Measurements from ENCODE around the gene MRM2. TPM values are rescaled to one million over a fixed set of nuclear protein-coding genes. Genes with fewer than 3 reads are reported as not detected.

Gene MRM2
- polyA plus RNA-seq (20.2 and 21.4 TPM in 2 replicates), polyA minus RNA-seq (19.2 and 21.7 TPM in 2 replicates)

DNA sequence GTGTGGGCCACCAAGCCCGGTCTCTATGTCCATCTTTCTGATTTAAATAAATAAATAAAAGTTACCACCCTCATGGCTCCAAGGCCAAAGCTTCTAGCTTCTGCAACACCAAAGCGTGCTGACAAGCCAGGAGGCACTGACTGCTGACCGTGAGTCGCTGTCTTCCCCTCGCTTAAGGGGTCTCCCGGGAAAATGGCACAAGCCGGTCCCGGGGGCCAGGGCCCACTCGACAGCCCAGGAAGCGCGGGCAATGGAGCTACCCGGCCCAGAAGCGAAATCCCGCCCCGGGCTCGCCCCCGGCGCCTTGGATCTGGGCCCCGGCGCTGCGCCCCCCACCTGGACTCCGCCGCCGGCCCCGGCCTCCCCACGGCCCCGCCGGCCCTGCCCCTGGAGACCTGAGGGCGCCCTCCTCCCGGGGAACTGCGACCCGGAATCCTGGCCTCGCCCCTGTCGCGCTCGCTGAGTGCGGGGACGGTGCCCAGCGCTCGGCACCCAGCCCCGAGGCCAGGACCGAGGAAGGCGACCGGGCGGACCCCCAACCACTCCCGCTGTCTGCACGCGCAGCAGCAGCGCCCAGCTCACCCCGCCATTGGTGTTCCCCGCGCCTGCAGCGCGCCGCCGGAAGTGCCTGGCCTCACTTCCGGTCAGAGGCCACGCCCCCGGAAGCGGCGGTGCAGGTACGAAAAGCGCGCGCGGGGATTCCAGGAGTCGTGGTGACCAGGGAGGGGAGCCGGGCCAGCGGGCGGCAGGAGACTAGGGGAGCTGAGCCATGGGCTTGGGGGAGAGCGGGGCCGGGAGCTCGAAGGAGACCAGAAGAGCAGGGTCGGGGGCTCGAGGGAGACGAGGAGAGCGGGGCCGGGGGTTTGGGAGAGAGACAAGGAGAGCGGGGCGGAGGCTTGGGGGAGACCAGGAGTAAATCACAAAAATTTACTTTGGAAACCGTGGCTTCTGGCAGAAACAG lies at the start of gene MRM2, which contains the start of gene NUDT1:
Gene MRM2 (minus strand): TSS at position 626 of the 961 bp plus-strand sequence. CDS start 36 bp downstream, at position 590.
Gene NUDT1 (plus strand): TSS at position 647 of the 961 bp plus-strand sequence. CDS start 2,349 bp downstream, outside the sequence.
- peak within 1 kb of the TSS; percentile 80 for H3K9ac ChIP-seq (ENCODE audit: low read length)
- H3K9me2 ChIP-seq (ENCODE audit: insufficient read depth, low read length) = no peaks in the 10 kb centered on the region
- H3F3A ChIP-seq (ENCODE audit: insufficient read depth, low read length, poor library complexity, severe bottlenecking) = no peaks in the 10 kb centered on the region
- peak within 1 kb of the TSS; percentile 91 for H2AFZ ChIP-seq (ENCODE audit: low read depth, low read length)
- no peaks in the 10 kb centered on the region for H3K27me3 ChIP-seq (ENCODE audit: insufficient read depth, low read depth, low read length)
- H3K9me3 ChIP-seq (ENCODE audit: low read length) = no peaks in the 10 kb centered on the region
- TF ChIP-seq, protein P1, sequence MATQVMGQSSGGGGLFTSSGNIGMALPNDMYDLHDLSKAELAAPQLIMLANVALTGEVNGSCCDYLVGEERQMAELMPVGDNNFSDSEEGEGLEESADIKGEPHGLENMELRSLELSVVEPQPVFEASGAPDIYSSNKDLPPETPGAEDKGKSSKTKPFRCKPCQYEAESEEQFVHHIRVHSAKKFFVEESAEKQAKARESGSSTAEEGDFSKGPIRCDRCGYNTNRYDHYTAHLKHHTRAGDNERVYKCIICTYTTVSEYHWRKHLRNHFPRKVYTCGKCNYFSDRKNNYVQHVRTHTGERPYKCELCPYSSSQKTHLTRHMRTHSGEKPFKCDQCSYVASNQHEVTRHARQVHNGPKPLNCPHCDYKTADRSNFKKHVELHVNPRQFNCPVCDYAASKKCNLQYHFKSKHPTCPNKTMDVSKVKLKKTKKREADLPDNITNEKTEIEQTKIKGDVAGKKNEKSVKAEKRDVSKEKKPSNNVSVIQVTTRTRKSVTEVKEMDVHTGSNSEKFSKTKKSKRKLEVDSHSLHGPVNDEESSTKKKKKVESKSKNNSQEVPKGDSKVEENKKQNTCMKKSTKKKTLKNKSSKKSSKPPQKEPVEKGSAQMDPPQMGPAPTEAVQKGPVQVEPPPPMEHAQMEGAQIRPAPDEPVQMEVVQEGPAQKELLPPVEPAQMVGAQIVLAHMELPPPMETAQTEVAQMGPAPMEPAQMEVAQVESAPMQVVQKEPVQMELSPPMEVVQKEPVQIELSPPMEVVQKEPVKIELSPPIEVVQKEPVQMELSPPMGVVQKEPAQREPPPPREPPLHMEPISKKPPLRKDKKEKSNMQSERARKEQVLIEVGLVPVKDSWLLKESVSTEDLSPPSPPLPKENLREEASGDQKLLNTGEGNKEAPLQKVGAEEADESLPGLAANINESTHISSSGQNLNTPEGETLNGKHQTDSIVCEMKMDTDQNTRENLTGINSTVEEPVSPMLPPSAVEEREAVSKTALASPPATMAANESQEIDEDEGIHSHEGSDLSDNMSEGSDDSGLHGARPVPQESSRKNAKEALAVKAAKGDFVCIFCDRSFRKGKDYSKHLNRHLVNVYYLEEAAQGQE (IDR thresholded peaks at IDR 0.05; ENCODE audit: borderline replicate concordance) = peak; percentile 50
- no peak for TF ChIP-seq EZH2 (IDR thresholded peaks at IDR 0.05; ENCODE audit: borderline replicate concordance, insufficient read depth, low read length, poor library complexity, severe bottlenecking)
- TF ChIP-seq RAD21 (conservative IDR thresholded peaks at IDR 0.05) = peak; percentile 41
- TF ChIP-seq POLR2AphosphoS5 (IDR thresholded peaks at IDR 0.05) = peak; percentile 86
- TF ChIP-seq MXI1 (conservative IDR thresholded peaks at IDR 0.05; ENCODE audit: poor library complexity, severe bottlenecking) = peak; percentile 97
- TF ChIP-seq, protein P2, sequence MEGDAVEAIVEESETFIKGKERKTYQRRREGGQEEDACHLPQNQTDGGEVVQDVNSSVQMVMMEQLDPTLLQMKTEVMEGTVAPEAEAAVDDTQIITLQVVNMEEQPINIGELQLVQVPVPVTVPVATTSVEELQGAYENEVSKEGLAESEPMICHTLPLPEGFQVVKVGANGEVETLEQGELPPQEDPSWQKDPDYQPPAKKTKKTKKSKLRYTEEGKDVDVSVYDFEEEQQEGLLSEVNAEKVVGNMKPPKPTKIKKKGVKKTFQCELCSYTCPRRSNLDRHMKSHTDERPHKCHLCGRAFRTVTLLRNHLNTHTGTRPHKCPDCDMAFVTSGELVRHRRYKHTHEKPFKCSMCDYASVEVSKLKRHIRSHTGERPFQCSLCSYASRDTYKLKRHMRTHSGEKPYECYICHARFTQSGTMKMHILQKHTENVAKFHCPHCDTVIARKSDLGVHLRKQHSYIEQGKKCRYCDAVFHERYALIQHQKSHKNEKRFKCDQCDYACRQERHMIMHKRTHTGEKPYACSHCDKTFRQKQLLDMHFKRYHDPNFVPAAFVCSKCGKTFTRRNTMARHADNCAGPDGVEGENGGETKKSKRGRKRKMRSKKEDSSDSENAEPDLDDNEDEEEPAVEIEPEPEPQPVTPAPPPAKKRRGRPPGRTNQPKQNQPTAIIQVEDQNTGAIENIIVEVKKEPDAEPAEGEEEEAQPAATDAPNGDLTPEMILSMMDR (IDR thresholded peaks at IDR 0.05; ENCODE audit: poor library complexity, severe bottlenecking) = no peak
- H3K79me2 ChIP-seq (replicated peaks; ENCODE audit: insufficient read depth, low read length) = peaks cover 18% of the 10 kb centered on the region
- H3K36me3 ChIP-seq (ENCODE audit: insufficient read depth, low read length) = no peaks in the 10 kb centered on the region
- H4K20me1 ChIP-seq (ENCODE audit: insufficient read depth) = no peaks in the 10 kb centered on the region
- H3K4me3 ChIP-seq (ENCODE audit: low read length) = peak within 1 kb of the TSS; percentile 88
- peak within 1 kb of the TSS; percentile 49 for H3K27ac ChIP-seq (ENCODE audit: low read length)
- H3K4me2 ChIP-seq (ENCODE audit: low read length) = peak within 1 kb of the TSS; percentile 82

GRCh38 chr7:2290877-2291276 lies 48.9 kb upstream of the MRM2 start:
- Histone ChIP-seq H3K79me2 (replicated peaks; ENCODE audit: insufficient read depth, low read length) (no peaks in the 10 kb centered on the region), H3K9me2 (ENCODE audit: insufficient read depth, low read length) (no peaks in the 10 kb centered on the region), H3K4me3 (ENCODE audit: low read length) (no peak overlapping the region), H4K20me1 (ENCODE audit: insufficient read depth) (no peaks in the 10 kb centered on the region), H3K9me3 (ENCODE audit: low read length) (no peaks in the 10 kb centered on the region), H3F3A (ENCODE audit: insufficient read depth, low read length, poor library complexity, severe bottlenecking) (no peaks in the 10 kb centered on the region), H3K9ac (ENCODE audit: low read length) (no peak overlapping the region), H2AFZ (ENCODE audit: low read depth, low read length) (no peak overlapping the region), H3K27me3 (ENCODE audit: insufficient read depth, low read depth, low read length) (no peaks in the 10 kb centered on the region), H3K27ac (ENCODE audit: low read length) (no peak overlapping the region), H3K4me2 (ENCODE audit: low read length) (no peak overlapping the region), H3K36me3 (ENCODE audit: insufficient read depth, low read length) (no peaks in the 10 kb centered on the region)
- TF ChIP-seq, protein P1 (IDR thresholded peaks at IDR 0.05; ENCODE audit: borderline replicate concordance) = no peak
- TF ChIP-seq EP300 (conservative IDR thresholded peaks at IDR 0.05; ENCODE audit: poor library complexity, severe bottlenecking) = no peak
- no peak for TF ChIP-seq RAD21 (conservative IDR thresholded peaks at IDR 0.05)
- no peak for TF ChIP-seq TAF1 (IDR thresholded peaks at IDR 0.05; ENCODE audit: low read depth)
- TF ChIP-seq EZH2 (IDR thresholded peaks at IDR 0.05; ENCODE audit: borderline replicate concordance, insufficient read depth, low read length, poor library complexity, severe bottlenecking) = no peak
- TF ChIP-seq, protein P2 (IDR thresholded peaks at IDR 0.05; ENCODE audit: poor library complexity, severe bottlenecking) = no peak
- TF ChIP-seq POLR2AphosphoS5 (IDR thresholded peaks at IDR 0.05) = no peak
